ENCODE data around the gene TRIM46.

TRIM46 gene

DNA sequence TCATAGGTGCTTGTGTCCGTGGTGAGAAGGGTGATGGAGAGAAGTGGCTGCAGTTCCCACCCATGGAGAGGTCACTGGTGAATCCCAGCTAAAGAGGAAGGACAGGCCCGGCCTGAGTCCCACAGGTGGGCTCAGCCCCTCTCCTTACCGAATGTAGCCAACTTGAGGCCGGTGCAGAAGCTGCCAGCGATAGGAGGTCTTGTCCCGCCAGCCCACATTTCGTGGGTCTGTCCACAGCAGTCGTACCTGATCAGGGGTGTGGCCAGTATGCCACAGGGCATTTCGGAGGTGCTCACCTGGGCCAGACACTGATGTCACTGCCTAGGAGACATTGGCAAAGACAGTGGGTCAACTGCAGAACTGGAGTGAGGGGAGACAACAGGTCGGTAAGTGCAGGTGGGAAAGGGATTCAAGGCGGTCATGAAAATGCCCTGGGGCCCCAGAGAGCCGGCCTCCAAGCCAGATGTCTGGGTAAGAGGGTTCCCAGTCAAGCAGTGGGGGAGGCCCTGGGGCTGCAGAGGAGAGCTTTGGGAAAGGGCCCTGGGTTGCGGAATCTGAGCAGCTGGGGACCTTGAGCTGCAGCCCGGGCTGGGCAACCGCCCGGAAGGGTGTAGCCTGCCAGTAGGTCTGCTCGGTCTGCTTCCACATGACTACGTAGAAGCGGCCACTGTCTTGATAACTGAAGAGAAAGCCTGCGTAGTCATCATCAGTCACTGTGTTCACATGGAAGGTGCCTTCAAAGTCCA, 23.4 kb downstream of the TRIM46 start:
- no peak for DNase-seq (ENCODE audit: insufficient read length, low spot score)
- no peak for FAIRE-seq
- TF ChIP-seq POLR2A (IDR thresholded peaks at IDR 0.05; ENCODE audit: low read depth, low read length), result no peak

GRCh38 chr1:155197901-155198546, 24.4 kb downstream of the TRIM46 start:
- DNase-seq (ENCODE audit: insufficient read length, low spot score) (no peak), FAIRE-seq (no peak)
- TF ChIP-seq POLR2A (IDR thresholded peaks at IDR 0.05; ENCODE audit: low read depth, low read length), result no peak

DNA sequence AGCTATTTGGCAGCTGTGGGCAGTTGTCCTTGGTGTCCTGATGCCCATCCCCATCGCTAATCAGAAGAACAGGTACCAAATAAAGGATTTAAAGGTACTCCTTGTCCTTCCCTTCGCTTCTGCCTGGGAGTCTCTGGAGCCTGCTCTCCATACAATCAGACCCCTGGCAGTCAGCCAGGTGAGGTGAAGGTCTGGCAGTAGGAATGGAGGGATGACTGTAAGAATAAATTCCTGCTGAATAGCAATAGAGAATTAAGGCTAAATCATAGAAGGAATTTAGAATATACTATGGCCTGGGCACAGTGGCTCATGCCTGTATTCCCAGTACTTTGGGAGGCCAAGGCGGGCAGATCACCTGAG, 24.9 kb downstream of the TRIM46 start:
- FAIRE-seq, result no peak
- no peak for TF ChIP-seq POLR2A (IDR thresholded peaks at IDR 0.05; ENCODE audit: low read depth, low read length)
- no peak for DNase-seq (ENCODE audit: insufficient read length, low spot score)

DNA sequence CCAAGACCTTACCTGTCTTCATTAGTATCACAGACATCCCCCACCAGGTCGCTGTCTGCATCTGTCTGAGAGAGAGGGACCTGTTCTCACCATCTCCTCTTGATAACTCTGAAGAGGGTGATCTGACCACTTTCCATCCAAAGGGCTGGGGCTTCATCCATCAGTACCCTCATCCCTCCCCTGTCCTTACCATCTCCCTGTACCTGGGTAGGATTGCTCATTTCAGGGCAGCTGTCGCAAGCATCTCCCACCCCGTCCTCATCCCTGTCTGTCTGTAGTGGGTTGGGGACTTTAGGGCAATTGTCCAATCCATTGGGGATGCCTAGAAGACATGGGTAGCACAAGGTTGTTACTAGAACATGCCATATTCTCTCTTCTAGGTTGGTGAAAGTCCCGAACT, 26.1 kb downstream of the TRIM46 start:
- FAIRE-seq, result no peak
- DNase-seq (ENCODE audit: insufficient read length, low spot score), result no peak
- TF ChIP-seq POLR2A (IDR thresholded peaks at IDR 0.05; ENCODE audit: low read depth, low read length), result no peak

DNA sequence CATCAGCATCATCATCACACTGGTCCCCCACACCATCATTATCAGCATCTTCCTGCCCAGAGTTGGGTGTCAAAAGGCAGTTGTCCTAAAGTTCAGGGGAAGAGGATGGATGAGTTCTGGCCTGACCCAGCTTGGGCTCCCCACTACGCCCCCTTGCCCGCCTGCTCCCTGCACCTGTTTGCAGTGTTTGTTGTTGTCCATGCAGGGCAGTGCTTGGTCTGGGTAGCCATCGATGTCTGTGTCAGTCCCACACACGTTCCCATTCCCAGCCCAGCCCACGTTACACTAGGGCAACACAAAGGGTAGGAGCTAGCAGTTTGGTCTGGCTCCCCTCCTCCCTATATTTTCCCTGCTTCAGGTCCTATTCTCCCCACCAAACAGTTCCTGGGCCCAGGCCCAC, 27.3 kb downstream of the TRIM46 start:
- TF ChIP-seq POLR2A (IDR thresholded peaks at IDR 0.05; ENCODE audit: low read depth, low read length), result 0 out of 2 replicates have a peak, but pooled peaks have one; percentile 5
- FAIRE-seq (no peak), DNase-seq (ENCODE audit: insufficient read length, low spot score) (no peak)

- no peak for TF ChIP-seq POLR2A (IDR thresholded peaks at IDR 0.05; ENCODE audit: low read depth, low read length)
- FAIRE-seq, result no peak
Observed at GRCh38 chr1:155202198-155202597, 28.5 kb downstream of the TRIM46 start.

GRCh38 chr1:155202731-155203515, 29.3 kb downstream of the TRIM46 start:
- no peak for DNase-seq (ENCODE audit: insufficient read length, low spot score)
- no peak for TF ChIP-seq POLR2A (IDR thresholded peaks at IDR 0.05; ENCODE audit: low read depth, low read length)
- no peak for FAIRE-seq

More at GRCh38 chr1:155202198-155202597, 28.5 kb downstream of the TRIM46 start:
- no peak for DNase-seq (ENCODE audit: insufficient read length, low spot score)

- DNase-seq (ENCODE audit: insufficient read length, low spot score) (no peak), FAIRE-seq (no peak)
- no peak for TF ChIP-seq POLR2A (IDR thresholded peaks at IDR 0.05; ENCODE audit: low read depth, low read length)
Observed at GRCh38 chr1:155205035-155205434, 31.4 kb downstream of the TRIM46 start.

DNA sequence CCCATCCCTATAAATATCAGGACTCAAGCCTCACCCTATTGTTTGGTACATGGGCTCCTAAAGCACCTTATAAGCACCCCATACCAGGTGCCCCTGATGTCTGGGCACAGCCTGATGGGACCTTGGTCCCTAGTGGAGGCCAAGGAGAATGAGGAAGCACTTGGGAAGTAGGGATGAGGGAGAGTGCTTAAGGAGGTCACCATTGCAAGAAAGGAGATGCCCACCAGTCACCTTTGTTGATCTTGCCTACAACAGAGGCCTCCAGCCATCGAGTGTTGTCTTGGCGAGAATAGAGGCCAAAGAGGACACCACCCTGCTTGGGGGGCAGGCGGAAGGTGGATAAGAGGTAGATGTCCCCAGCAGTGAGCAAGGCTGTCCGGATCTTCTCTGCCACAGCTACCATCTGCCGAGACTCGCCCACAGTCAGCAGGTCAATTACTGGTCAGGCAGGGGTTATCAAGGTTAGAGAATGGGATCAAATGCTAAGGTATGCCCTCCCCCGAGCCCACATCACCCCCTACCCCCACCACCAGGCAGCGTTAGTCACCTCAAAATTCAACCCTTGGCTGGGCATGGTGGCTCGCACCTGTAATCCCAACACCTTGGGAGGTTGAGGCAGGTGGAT, 32.4 kb downstream of the TRIM46 start:
- DNase-seq (ENCODE audit: insufficient read length, low spot score) (no peak), FAIRE-seq (no peak)
- no peak for TF ChIP-seq POLR2A (IDR thresholded peaks at IDR 0.05; ENCODE audit: low read depth, low read length)

- no peak for TF ChIP-seq POLR2A (IDR thresholded peaks at IDR 0.05; ENCODE audit: low read depth, low read length)
- FAIRE-seq (no peak), DNase-seq (ENCODE audit: insufficient read length, low spot score) (peak; percentile 65)
Observed at GRCh38 chr1:155206891-155207805, 33.5 kb downstream of the TRIM46 start.

DNA sequence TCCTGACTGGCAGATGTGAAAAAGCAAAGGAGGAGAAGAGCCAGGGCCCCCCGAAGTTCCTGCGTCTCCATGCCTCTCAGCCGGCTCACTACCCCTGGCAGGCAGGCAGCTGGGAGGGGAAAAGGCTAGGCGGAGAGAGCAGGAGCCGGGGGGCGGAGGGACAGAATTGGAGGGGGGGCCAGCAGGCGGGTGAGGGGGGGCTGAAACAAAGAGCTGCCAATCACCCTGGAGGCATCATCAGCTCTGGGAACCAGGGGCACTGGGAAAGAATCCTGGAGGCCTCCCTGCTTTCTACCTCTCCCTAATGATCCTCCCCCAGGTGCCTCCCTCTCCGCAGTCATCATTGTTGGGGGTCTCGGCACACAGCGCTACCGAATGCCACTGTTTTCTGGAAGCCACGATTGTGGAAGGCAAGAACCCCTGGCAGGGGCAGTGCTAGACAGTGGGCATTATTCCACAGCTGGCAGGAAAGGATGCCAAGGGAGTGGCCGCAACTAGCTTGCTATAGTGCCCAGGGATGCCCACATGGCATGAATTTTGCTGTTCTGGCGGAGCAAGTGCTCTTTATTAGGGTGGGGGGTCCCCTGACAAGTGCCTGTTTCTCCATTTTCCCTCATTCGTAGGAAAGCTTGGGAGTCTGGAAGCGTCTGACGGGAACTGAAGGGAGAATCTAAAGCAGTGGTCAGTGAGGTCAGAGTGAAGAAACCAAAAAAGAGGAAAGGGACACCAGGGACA, 34.3 kb downstream of the TRIM46 start, which contains the start of gene THBS3:
Gene THBS3 (minus strand): TSS at position 92 of the 735 bp plus-strand sequence. CDS start 21 bp downstream, at position 71.
- FAIRE-seq, result no peak
- TF ChIP-seq POLR2A (IDR thresholded peaks at IDR 0.05; ENCODE audit: low read depth, low read length), result no peak
- DNase-seq (ENCODE audit: insufficient read length, low spot score), result no peak

- FAIRE-seq (no peak), DNase-seq (ENCODE audit: insufficient read length, low spot score) (peak; percentile 73)
Observed at GRCh38 chr1:155208541-155209311, 35.1 kb downstream of the TRIM46 start, which contains the start of gene MTX1. Gene MTX1 (plus strand): TSS chr1:155208695. CDS start chr1:155208805, 110 bp downstream.

More at GRCh38 chr1:155208541-155209311, 35.1 kb downstream of the TRIM46 start, which contains the start of gene MTX1:
- peak; percentile 53 for TF ChIP-seq POLR2A (IDR thresholded peaks at IDR 0.05; ENCODE audit: low read depth, low read length)
